ENCODE data around the gene SLC9A9. TPM values are rescaled to one million over a fixed set of nuclear protein-coding genes. Genes with fewer than 3 reads are reported as not detected.

The SLC9A9 gene
- total RNA-seq, 2 experiments from 2014 or later = 1.3 to 1.6 TPM

DNA sequence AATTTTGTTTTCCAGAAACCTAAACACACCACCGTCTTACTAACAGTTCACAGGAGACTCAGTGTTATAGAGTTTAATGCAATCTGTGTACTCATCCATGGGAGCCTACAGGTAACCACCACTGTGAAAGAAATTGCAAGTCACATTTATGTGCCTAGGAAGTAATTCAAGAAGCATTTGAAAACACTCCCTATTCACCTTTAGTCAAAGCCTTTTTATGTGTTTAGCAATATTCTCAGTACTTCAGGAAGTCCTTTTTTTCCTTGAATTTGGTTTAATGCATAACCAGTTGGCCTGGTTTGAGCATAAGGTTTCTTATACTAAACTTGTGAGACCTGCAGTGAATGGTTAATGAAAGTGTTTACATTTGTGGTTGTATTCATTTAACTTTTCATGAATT, 382.6 kb downstream of the SLC9A9 start:
- intact Hi-C loops (cut with micrococcal nuclease) = no loop called here
- H3K4me3 Mint-ChIP-seq = no peak overlapping the region
- H3K27ac Mint-ChIP-seq = no peak overlapping the region
- POLR2A ChIA-PET = no interaction called here
- CTCF ChIA-PET = no interaction called here
- H3K27me3 Mint-ChIP-seq = no peaks in the 10 kb centered on the region
- peaks cover 28% of the 10 kb centered on the region for H3K36me3 Mint-ChIP-seq
- no peaks in the 10 kb centered on the region for H3K4me1 Mint-ChIP-seq (ENCODE audit: low read depth)
- DNase-seq = no peak
- no peaks in the 10 kb centered on the region for H3K9me3 Mint-ChIP-seq

DNA sequence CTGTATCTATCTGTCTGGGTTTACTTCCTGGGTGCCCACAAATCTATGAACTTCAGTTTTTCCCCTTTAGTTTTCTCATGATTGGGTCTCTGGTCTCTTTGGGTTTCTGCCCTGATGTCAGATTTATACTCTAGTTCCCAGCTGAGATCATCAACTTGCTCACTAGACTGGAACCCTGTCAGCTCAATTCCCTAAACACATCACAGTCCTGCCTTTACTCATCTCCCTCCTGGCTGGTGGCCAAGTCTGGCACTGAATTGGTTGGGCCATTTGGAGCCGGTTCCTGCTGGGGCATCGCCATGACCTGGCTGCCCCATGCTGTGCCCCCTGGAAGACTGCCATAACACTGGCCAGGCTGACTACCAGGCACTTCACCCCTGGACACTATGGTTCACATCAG, 383.4 kb downstream of the SLC9A9 start:
- no peak overlapping the region for H3K4me3 Mint-ChIP-seq
- ChIA-PET CTCF (no interaction called here), POLR2A (no interaction called here)
- no peak overlapping the region for H3K27ac Mint-ChIP-seq
- peaks cover 35% of the 10 kb centered on the region for H3K36me3 Mint-ChIP-seq
- no peaks in the 10 kb centered on the region for H3K27me3 Mint-ChIP-seq
- intact Hi-C loops (cut with micrococcal nuclease) = no loop called here
- no peak for DNase-seq
- no peaks in the 10 kb centered on the region for H3K9me3 Mint-ChIP-seq
- no peaks in the 10 kb centered on the region for H3K4me1 Mint-ChIP-seq (ENCODE audit: low read depth)

DNA sequence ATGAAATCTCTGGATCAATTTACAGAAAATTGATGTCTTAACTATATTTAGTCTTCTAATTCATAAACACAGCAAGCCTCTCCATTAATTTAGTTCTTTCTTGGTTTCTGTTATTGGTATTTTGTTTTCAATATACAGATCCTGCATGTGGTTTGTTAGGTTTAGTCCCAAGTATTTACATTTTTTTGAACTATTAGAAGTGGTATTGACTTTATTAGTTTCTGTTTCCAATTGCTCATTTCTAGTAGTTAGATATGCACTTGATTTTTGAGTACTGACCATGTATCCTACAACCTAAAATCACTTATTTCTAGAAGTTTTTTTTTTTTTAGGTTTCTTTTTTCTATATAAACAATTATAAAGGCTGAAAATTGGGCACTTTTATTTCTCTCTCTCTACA, 392.8 kb downstream of the SLC9A9 start:
- Mint-ChIP-seq H3K4me1 (ENCODE audit: low read depth) (no peaks in the 10 kb centered on the region), H3K4me3 (no peak overlapping the region), H3K36me3 (peaks cover 10% of the 10 kb centered on the region), H3K9me3 (no peaks in the 10 kb centered on the region), H3K27ac (no peak overlapping the region), H3K27me3 (no peaks in the 10 kb centered on the region)
- DNase-seq = no peak
- POLR2A ChIA-PET = no interaction called here
- CTCF ChIA-PET = no interaction called here
- intact Hi-C loops (cut with micrococcal nuclease) = no loop called here

DNA sequence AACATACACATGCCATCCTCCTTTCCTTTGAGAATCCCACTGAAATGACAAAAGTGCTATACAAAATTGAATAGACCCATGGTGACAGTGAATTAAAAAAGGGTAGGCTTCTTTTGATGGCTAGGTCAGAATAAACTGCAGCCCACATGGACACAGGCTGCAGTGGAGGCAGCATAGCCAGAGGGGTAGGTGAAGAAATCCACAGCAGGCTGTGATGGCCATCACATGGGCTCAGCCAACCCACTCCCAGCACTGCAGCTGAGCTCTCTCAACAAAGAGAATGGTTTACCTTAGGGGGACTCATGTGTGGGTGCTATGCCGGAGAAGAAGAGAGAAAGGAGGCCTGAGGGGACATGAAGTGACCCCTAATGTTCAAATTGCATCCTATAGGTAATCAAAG, 397.6 kb downstream of the SLC9A9 start:
- intact Hi-C loops (cut with micrococcal nuclease) = loop anchor here (5.0 kb wide), 1 partner anchor 328 kb away; no protein-coding TSS in a partner anchor
- Mint-ChIP-seq H3K9me3 (no peaks in the 10 kb centered on the region), H3K27me3 (no peaks in the 10 kb centered on the region), H3K27ac (no peak overlapping the region), H3K4me1 (ENCODE audit: low read depth) (peaks cover 2% of the 10 kb centered on the region), H3K4me3 (no peak overlapping the region), H3K36me3 (no peaks in the 10 kb centered on the region)
- ChIA-PET CTCF (no interaction called here), POLR2A (no interaction called here)
- DNase-seq = no peak

DNA sequence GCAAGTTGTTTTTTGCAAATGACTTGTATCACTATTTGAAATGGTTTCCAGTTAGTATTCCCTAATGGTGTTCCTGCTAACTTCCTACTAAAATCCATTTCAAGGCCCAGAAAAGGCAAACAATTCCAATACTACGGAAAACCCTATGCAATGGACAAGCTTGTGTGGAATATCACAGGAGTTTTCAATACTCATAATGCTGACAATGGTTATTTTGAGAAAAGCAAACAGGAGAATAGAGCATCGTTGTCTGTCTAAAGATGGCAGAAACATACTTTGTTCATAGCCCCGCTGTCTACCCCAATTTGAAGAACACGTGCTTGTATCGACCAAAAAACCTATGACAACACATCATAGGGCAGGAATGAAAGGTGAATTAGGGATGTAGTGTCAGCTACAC, 400.8 kb downstream of the SLC9A9 start:
- ChIA-PET CTCF (no interaction called here), POLR2A (no interaction called here)
- peaks cover 29% of the 10 kb centered on the region for H3K4me1 Mint-ChIP-seq (ENCODE audit: low read depth)
- H3K27me3 Mint-ChIP-seq = no peaks in the 10 kb centered on the region
- no peaks in the 10 kb centered on the region for H3K36me3 Mint-ChIP-seq
- intact Hi-C loops (cut with micrococcal nuclease) = loop anchor here (5.0 to 10.0 kb wide), 2 partner anchors 305 to 387 kb away; no protein-coding TSS in a partner anchor
- no peak for DNase-seq
- H3K27ac Mint-ChIP-seq = no peak overlapping the region
- H3K4me3 Mint-ChIP-seq = no peak overlapping the region
- H3K9me3 Mint-ChIP-seq = no peaks in the 10 kb centered on the region

DNA sequence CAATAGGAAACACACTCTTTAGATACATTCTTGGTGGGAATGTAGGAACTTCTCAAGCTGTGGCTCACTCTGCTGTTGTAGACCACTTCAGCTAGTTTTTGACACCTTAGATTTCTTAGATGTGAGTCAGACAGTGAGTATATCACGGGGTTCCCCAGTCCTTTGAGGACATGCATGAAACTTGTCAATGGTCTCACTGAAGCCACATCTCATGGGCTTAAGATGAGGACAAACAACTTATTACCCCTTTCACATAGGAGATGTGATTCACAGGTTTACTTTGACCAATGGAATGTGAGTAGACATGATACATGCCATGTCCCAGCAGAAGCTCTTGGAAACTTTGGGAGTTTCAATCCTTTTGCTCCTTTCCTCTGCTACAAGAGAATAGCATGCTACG, 403.1 kb downstream of the SLC9A9 start:
- no peak overlapping the region for H3K27ac Mint-ChIP-seq
- no peak overlapping the region for H3K4me3 Mint-ChIP-seq
- CTCF ChIA-PET = interaction anchor here (0.9 to 1.2 kb wide), 3 partner anchors 11 to 324 kb away, joined by 3 read pairs; no protein-coding TSS in a partner anchor
- no peaks in the 10 kb centered on the region for H3K27me3 Mint-ChIP-seq
- H3K36me3 Mint-ChIP-seq = no peaks in the 10 kb centered on the region
- no peaks in the 10 kb centered on the region for H3K9me3 Mint-ChIP-seq
- POLR2A ChIA-PET = no interaction called here
- no peak for DNase-seq
- H3K4me1 Mint-ChIP-seq (ENCODE audit: low read depth) = peaks cover 29% of the 10 kb centered on the region
- intact Hi-C loops (cut with micrococcal nuclease) = loop anchor here (2.0 to 10.0 kb wide), 3 partner anchors 92 to 390 kb away; no protein-coding TSS in a partner anchor

DNA sequence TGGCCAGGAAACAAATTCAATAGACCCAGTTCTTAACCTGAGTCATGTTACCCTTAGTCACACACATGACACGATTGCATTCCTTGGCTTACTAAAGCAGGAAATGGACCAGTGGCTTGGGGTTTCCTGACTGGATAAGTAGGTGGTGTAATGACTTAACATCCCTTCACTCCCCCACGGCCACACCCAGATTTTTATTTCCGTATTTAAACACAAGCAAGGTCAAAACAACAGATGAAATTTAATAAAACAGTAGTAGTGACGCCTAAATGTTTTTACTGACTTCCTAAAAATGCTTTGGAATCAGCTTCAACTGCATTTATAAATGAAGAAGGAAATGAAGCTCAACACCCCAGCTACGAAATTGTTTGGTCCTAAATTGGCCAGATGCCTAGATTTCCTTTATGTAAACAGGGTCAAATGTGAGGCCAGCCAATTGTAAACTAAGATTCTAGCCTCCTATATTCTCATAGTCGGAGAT, 404.4 kb downstream of the SLC9A9 start:
- no peak overlapping the region for H3K27ac Mint-ChIP-seq
- ChIA-PET CTCF (interaction anchor here (1.3 kb wide), 1 partner anchor 10 kb away, joined by 5 read pairs; no protein-coding TSS in a partner anchor), POLR2A (no interaction called here)
- no peaks in the 10 kb centered on the region for H3K9me3 Mint-ChIP-seq
- H3K4me1 Mint-ChIP-seq (ENCODE audit: low read depth) = peaks cover 29% of the 10 kb centered on the region
- DNase-seq = peak; percentile 55
- intact Hi-C loops (cut with micrococcal nuclease) = loop anchor here (1.0 to 10.0 kb wide), 3 partner anchors 93 to 391 kb away; no protein-coding TSS in a partner anchor
- H3K4me3 Mint-ChIP-seq = no peak overlapping the region
- H3K36me3 Mint-ChIP-seq = no peaks in the 10 kb centered on the region
- no peaks in the 10 kb centered on the region for H3K27me3 Mint-ChIP-seq

DNA sequence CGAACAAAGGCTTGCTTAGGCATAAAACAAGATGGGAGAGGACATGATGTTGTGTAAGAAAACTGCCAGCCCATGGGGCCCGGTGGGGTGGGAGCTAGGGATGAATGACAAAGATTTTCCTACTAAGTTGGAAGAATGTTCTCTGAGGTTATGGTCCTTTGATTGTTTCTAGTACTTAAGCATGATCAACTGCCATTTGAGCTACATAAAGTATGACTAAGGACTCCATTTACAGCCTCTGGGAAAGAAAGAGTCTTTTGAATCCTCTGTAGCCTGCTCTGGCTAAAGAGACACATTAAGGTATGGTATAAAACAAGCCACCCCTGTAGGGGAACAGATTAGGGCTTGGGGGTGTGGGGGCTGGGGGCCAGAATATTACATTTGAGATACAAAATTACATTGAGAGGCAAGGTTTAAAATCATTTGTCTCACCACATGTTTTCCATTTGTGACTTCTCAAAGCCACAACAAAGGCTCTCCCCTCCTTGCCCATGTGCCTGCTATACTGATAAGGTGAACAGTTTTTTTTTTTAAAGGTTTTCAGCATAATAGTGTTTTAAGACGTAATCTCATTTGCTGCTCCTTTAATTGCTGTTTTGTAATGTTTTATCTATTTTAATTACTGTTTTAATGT, 405.3 kb downstream of the SLC9A9 start:
- ChIA-PET POLR2A (no interaction called here), CTCF (interaction anchor here (1.3 kb wide), 1 partner anchor 9 kb away, joined by 5 read pairs; no protein-coding TSS in a partner anchor)
- intact Hi-C loops (cut with micrococcal nuclease) = loop anchor here (1.0 to 10.0 kb wide), 2 partner anchors 278 to 392 kb away; no protein-coding TSS in a partner anchor
- Mint-ChIP-seq H3K27ac (no peak overlapping the region), H3K9me3 (no peaks in the 10 kb centered on the region), H3K27me3 (no peaks in the 10 kb centered on the region), H3K4me3 (no peak overlapping the region), H3K4me1 (ENCODE audit: low read depth) (peaks cover 29% of the 10 kb centered on the region), H3K36me3 (no peaks in the 10 kb centered on the region)
- DNase-seq = peak; percentile 21

DNA sequence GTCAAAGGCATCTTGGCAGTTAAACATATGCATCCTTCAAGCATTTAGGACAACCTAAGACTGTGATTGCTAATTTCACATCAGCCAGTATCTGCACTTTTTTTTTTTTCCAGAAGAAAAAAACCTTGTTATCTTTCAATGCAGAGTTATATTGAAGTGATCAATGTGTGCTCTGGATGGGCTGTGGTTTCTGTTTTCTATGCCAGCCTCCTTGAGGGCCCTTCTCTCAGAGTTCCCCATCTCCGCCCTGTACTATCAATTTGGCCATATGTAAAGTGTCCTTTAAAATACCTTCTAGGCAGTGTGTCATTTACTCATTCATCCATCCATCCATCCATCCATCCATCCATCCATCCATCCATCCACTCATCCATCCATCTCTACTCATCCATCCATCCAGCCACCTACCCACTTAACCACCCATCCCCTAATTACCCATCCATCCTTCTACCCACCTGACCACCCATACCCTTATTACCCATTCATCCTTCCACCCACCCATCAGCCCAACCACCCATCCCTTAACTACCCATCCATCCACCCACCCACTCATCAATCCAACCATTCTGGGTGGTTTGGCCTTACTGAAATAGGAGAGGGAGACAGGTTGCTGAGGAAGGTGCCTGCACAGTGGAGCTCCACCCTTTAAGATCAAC, 406.6 kb downstream of the SLC9A9 start:
- CTCF ChIA-PET = no interaction called here
- no peaks in the 10 kb centered on the region for H3K27me3 Mint-ChIP-seq
- H3K36me3 Mint-ChIP-seq = no peaks in the 10 kb centered on the region
- no peak for DNase-seq
- H3K4me3 Mint-ChIP-seq = no peak overlapping the region
- POLR2A ChIA-PET = no interaction called here
- H3K27ac Mint-ChIP-seq = no peak overlapping the region
- intact Hi-C loops (cut with micrococcal nuclease) = loop anchor here (10.0 kb wide), 1 partner anchor 393 kb away; no protein-coding TSS in a partner anchor
- peaks cover 29% of the 10 kb centered on the region for H3K4me1 Mint-ChIP-seq (ENCODE audit: low read depth)
- H3K9me3 Mint-ChIP-seq = no peaks in the 10 kb centered on the region

DNA sequence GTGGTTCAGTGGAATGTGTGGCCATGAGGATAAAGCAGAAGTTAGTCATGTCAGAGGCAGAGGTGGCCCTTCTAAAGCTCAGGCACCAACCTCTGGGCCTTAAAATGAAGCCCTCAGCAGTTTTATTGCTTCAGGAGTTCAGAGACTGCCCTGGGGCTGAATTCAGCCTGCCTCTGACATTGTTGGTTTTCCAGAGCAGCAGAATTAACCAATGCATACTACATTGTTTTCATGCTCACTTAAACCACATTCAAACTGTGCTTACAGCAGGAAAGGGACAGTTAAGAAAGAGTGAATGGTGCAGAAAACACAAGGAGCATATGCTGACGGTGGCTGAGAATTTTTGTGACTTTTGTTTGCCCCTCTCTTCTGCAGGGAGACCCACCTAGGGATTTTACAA, 408.5 kb downstream of the SLC9A9 start:
- Mint-ChIP-seq H3K9me3 (no peaks in the 10 kb centered on the region), H3K4me1 (ENCODE audit: low read depth) (peaks cover 21% of the 10 kb centered on the region), H3K36me3 (no peaks in the 10 kb centered on the region), H3K4me3 (no peak overlapping the region), H3K27ac (no peak overlapping the region), H3K27me3 (no peaks in the 10 kb centered on the region)
- ChIA-PET CTCF (no interaction called here), POLR2A (no interaction called here)
- intact Hi-C loops (cut with micrococcal nuclease) = loop anchor here (10.0 kb wide), 1 partner anchor 395 kb away; no protein-coding TSS in a partner anchor
- no peak for DNase-seq

DNA sequence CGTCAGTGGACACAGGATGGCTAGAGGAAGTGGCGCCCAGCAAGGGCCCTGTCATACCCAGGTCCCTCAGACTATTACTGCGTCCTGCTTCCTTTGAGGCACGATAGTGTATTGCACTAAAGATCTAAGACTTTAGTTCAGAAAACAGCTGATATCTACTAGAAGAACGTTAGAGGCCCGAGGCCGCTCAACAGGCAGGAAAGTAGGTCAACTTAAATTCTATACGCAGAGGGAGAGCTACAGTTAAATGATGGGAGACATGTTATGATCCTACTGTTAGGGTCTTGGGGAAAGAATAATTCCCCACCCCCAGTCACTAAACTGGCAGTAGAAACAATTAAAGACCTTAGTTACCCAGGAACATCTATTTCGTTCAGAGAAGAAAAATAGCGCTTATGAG, 410.9 kb downstream of the SLC9A9 start:
- no peak for DNase-seq
- Mint-ChIP-seq H3K27me3 (no peaks in the 10 kb centered on the region), H3K36me3 (no peaks in the 10 kb centered on the region), H3K27ac (no peak overlapping the region), H3K4me3 (no peak overlapping the region), H3K4me1 (ENCODE audit: low read depth) (no peaks in the 10 kb centered on the region), H3K9me3 (no peaks in the 10 kb centered on the region)
- ChIA-PET CTCF (no interaction called here), POLR2A (no interaction called here)
- intact Hi-C loops (cut with micrococcal nuclease) = no loop called here

DNA sequence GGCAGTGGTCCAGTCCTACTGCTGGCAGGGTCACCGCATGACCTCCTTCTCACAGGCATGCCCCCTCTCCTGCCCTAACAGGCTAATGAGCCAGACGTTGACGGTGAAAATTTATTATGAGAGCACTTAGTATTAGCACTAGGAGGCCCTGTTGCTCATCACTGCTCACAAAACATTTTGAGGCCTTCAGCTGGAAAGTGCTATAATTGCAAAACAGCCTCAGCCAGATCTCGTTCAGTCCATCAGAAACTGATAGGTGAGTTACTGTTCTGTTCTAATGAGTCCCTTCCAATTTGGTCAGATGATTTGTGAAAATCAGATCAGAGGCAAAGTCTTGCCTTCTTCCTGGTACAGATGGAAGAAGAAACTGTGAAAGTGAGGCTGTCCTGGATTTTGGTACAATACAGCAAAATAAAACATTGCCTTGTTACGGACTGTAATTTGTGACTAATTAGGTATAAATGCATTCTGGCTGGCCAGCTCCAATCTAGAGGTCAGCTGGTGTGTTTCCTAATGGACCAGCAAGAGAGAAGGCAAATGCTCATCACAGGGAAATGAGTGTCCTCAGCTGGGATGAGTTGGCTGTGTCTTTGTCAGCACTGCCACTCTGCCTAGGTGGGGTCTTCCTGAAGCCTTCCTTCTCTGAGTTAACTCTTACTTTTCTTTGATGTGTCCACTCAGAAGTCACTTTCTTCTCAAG, 411.9 kb downstream of the SLC9A9 start:
- Mint-ChIP-seq H3K4me3 (no peak overlapping the region), H3K36me3 (no peaks in the 10 kb centered on the region), H3K9me3 (no peaks in the 10 kb centered on the region), H3K4me1 (ENCODE audit: low read depth) (no peaks in the 10 kb centered on the region), H3K27me3 (no peaks in the 10 kb centered on the region), H3K27ac (no peak overlapping the region)
- DNase-seq = no peak
- intact Hi-C loops (cut with micrococcal nuclease) = no loop called here
- ChIA-PET POLR2A (no interaction called here), CTCF (no interaction called here)
